Astrocyte (in vitro differentiated cells and primary cell): ENCODE results near the gene NRG3. TPM values are rescaled to one million over a fixed set of nuclear protein-coding genes. Genes with fewer than 3 reads are reported as not detected.

Source experiments
- DNase-seq: peaks from one replicate; pipeline ENCODE4 v3.0.0-alpha.2; 2010; ENCODE audit warnings: low read depth
- FAIRE-seq: peaks from 2 replicates; lab custom pipeline; 2011; peaks lifted over from hg19 to GRCh38; lab: Jason Lieb, UNC
- H2AFZ ChIP-seq: 2 replicates; pipeline ENCODE4 v1.6.0; 2012; ENCODE audit warnings: low read depth, low read length, inconsistent platforms
- H3K27ac ChIP-seq: 2 replicates; pipeline ENCODE4 v1.5.1; 2011; ENCODE audit warnings: low read depth, low read length, inconsistent platforms
- H3K27me3 ChIP-seq: 2 replicates; pipeline ENCODE4 v1.6.0; 2011; ENCODE audit warnings: low read length, inconsistent platforms; ENCODE audit not compliant: insufficient read depth
- H3K36me3 ChIP-seq: 2 replicates; pipeline ENCODE4 v1.5.1; 2011; ENCODE audit warnings: low read length, inconsistent platforms; ENCODE audit not compliant: insufficient read depth
- H3K4me1 ChIP-seq: 2 replicates; pipeline ENCODE4 v1.5.1; 2011; ENCODE audit warnings: low read length, inconsistent platforms; ENCODE audit not compliant: insufficient read depth
- H3K4me2 ChIP-seq: 2 replicates; pipeline ENCODE4 v1.6.0; 2012; ENCODE audit warnings: low read length, inconsistent platforms
- H3K4me3 ChIP-seq: 2 replicates; pipeline ENCODE4 v1.5.1; 2011; ENCODE audit warnings: low read depth, mild to moderate bottlenecking, low read length, inconsistent platforms; ENCODE audit not compliant: insufficient read depth
- H3K79me2 ChIP-seq: 2 replicates; pipeline ENCODE4 v1.6.0; 2012; ENCODE audit warnings: mild to moderate bottlenecking, low read length, inconsistent platforms; ENCODE audit not compliant: insufficient read depth
- H3K9ac ChIP-seq: 2 replicates; pipeline ENCODE4 v1.6.0; 2012; ENCODE audit warnings: mild to moderate bottlenecking, low read length, inconsistent platforms
- H3K9me3 ChIP-seq: 2 replicates; pipeline ENCODE4 v1.5.1; 2012; ENCODE audit warnings: low read depth, mild to moderate bottlenecking, low read length, inconsistent platforms; ENCODE audit not compliant: insufficient read depth
- H4K20me1 ChIP-seq: 2 replicates; pipeline ENCODE4 v1.6.0; 2012; ENCODE audit warnings: low read length, inconsistent platforms; ENCODE audit not compliant: insufficient read depth
- H3K27ac Mint-ChIP-seq: one replicate; pipeline ENCODE4 v1.8.0; 2021; ENCODE audit warnings: mild to moderate bottlenecking, mixed read lengths; ENCODE audit not compliant: unreplicated experiment
- H3K27me3 Mint-ChIP-seq: one replicate; pipeline ENCODE4 v1.8.0; 2021; ENCODE audit warnings: low read depth, mixed read lengths; ENCODE audit not compliant: unreplicated experiment
- H3K36me3 Mint-ChIP-seq: one replicate; pipeline ENCODE4 v1.8.0; 2021; ENCODE audit warnings: low read depth, mixed read lengths; ENCODE audit not compliant: unreplicated experiment
- H3K4me1 Mint-ChIP-seq: one replicate; pipeline ENCODE4 v1.8.0; 2021; ENCODE audit warnings: low read depth, mixed read lengths; ENCODE audit not compliant: unreplicated experiment
- H3K4me3 Mint-ChIP-seq: one replicate; pipeline ENCODE4 v1.8.0; 2021; ENCODE audit warnings: mild to moderate bottlenecking, moderate library complexity, mixed read lengths; ENCODE audit not compliant: unreplicated experiment
- H3K9me3 Mint-ChIP-seq: one replicate; pipeline ENCODE4 v1.8.0; 2021; ENCODE audit warnings: mild to moderate bottlenecking, mixed read lengths; ENCODE audit not compliant: unreplicated experiment
- EZH2 ChIP-seq: IDR thresholded peaks from 2 replicates; pipeline ENCODE4 v1.6.1; 2012; ENCODE audit warnings: mild to moderate bottlenecking, low read length, inconsistent platforms; ENCODE audit not compliant: insufficient read depth
- total RNA-seq: library from RNA; stranded (reverse); gene quantifications from 2 replicates; pipeline ENCODE4 v1.2.1, GENCODE V29; 2021
- TF ChIP-seq, protein P1 (sequence below): IDR thresholded peaks from 2 replicates; pipeline ENCODE4 v1.5.1; 2011; ENCODE audit warnings: low read depth, mild to moderate bottlenecking, inconsistent platforms, low read length, moderate library complexity; ENCODE audit not compliant: insufficient read depth

NRG3 gene
- total RNA-seq, 1 donor from 2014 or later: 2.1 TPM

DNA sequence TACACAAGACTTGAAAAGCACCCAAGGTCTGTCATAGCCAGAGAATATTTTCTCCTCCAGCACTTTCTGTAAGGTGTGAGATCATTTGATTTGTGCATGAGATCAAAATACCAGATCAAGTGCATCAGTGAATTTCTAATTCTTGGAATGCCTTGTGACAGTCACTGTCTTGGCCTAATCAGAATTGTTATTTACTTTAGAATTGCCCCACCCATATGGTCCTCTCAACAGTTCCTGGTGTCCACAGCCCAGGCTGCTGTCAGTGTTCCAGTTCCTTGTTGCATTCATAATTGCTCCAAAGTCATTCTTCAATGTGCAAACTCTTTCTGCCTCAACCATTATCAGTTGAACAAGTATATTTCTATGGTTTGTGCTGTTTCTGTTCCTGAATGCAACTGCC lies 770.2 kb downstream of the NRG3 start:
- Mint-ChIP-seq H3K27me3 (no peaks in the 10 kb centered on the region), H3K36me3 (no peaks in the 10 kb centered on the region), H3K27ac (no peak overlapping the region), H3K4me1 (no peaks in the 10 kb centered on the region), H3K4me3 (no peak overlapping the region), H3K9me3 (no peaks in the 10 kb centered on the region)
- Histone ChIP-seq H3K4me1 (no peaks in the 10 kb centered on the region), H3K79me2 (no peaks in the 10 kb centered on the region), H3K36me3 (no peaks in the 10 kb centered on the region), H3K4me2 (no peak overlapping the region), H3K27ac (no peak overlapping the region), H3K9me3 (no peaks in the 10 kb centered on the region), H4K20me1 (no peaks in the 10 kb centered on the region), H2AFZ (no peak overlapping the region), H3K27me3 (no peaks in the 10 kb centered on the region), H3K4me3 (no peak overlapping the region), H3K9ac (no peak overlapping the region)
- no peak for TF ChIP-seq EZH2
- TF ChIP-seq, protein P1, sequence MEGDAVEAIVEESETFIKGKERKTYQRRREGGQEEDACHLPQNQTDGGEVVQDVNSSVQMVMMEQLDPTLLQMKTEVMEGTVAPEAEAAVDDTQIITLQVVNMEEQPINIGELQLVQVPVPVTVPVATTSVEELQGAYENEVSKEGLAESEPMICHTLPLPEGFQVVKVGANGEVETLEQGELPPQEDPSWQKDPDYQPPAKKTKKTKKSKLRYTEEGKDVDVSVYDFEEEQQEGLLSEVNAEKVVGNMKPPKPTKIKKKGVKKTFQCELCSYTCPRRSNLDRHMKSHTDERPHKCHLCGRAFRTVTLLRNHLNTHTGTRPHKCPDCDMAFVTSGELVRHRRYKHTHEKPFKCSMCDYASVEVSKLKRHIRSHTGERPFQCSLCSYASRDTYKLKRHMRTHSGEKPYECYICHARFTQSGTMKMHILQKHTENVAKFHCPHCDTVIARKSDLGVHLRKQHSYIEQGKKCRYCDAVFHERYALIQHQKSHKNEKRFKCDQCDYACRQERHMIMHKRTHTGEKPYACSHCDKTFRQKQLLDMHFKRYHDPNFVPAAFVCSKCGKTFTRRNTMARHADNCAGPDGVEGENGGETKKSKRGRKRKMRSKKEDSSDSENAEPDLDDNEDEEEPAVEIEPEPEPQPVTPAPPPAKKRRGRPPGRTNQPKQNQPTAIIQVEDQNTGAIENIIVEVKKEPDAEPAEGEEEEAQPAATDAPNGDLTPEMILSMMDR: no peak
- DNase-seq: no peak
- FAIRE-seq: no peak

DNA sequence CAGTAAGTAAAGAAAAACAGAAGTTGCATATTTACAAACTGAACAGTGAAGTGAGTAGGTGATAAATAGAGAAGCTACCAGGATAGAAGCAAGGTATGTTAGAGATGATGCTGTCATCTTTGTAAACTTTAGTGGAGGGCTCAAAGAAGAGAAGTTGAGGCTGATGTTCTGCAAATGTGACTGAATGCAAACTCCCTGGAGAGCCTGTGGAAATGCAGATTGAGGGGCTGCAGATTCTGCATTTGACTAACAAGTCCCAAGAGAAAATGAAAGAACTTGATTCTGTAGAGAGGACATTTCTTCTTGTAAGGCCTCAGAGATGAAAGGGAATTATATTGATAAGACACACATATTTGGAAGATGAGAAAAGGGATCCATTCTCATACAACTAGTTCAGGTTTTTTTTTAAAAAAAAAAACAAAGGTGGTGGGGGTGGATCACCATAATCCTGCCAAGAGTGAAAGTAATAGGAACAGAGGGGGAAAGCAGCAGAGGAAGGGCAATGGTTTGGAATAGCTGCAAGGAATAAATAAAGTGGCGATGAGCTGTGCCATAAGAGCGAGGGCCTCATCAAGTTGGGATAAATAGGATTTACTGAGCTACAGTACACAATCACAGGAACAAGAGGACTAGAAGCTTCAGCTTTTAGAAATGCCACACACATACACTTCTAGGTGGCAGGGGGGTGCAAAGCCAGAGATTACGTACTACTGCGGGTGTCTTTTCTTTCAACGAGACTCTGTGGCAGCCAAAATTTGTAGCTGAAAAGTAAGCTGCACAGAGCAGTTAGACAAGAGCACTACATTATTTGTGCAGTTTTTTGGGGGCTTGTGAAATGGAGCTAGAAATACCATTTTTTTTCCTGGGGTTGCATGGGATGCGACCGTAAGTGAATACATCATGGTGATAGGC lies 778.5 kb downstream of the NRG3 start:
- Mint-ChIP-seq H3K9me3 (no peaks in the 10 kb centered on the region), H3K4me1 (no peaks in the 10 kb centered on the region), H3K27ac (no peak overlapping the region), H3K27me3 (no peaks in the 10 kb centered on the region), H3K36me3 (no peaks in the 10 kb centered on the region), H3K4me3 (no peak overlapping the region)
- Histone ChIP-seq H4K20me1 (no peaks in the 10 kb centered on the region), H3K36me3 (no peaks in the 10 kb centered on the region), H3K27me3 (no peaks in the 10 kb centered on the region), H2AFZ (no peak overlapping the region), H3K4me2 (no peak overlapping the region), H3K4me3 (no peak overlapping the region), H3K9ac (no peak overlapping the region), H3K79me2 (no peaks in the 10 kb centered on the region), H3K9me3 (no peaks in the 10 kb centered on the region), H3K4me1 (no peaks in the 10 kb centered on the region), H3K27ac (no peak overlapping the region)
- TF ChIP-seq EZH2: no peak
- TF ChIP-seq, protein P1: no peak
- FAIRE-seq (no peak), DNase-seq (no peak)

DNA sequence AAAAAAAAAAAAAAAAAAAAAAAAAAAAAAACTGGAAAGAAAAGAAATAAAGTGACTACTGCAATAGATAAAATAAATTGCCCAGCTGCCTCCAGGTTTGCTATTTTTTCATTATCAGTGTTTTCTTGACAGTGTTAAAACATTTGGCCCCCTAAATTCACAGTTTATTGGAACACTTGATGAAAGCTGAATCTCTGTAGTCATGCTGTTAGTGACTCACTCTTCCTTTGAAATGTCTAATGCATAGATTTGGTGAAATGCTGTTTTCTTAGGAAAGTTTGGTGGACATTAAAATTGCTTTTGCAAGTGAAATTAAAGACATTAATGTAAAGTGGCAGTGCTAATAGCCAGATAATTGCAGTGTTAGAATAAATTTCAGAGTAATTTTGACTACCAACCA lies 785.2 kb downstream of the NRG3 start:
- no peak for FAIRE-seq
- no peak overlapping the region for H3K4me2 ChIP-seq
- H3K9me3 Mint-ChIP-seq: no peaks in the 10 kb centered on the region

More for the DNA sequence above, 785.2 kb downstream of the NRG3 start:
- Histone ChIP-seq H3K79me2 (no peaks in the 10 kb centered on the region), H3K27me3 (no peaks in the 10 kb centered on the region), H4K20me1 (no peaks in the 10 kb centered on the region), H2AFZ (no peak overlapping the region), H3K4me3 (no peak overlapping the region), H3K9ac (no peak overlapping the region), H3K4me1 (no peaks in the 10 kb centered on the region), H3K27ac (no peak overlapping the region), H3K36me3 (no peaks in the 10 kb centered on the region), H3K9me3 (no peaks in the 10 kb centered on the region)
- TF ChIP-seq EZH2: no peak
- H3K36me3 Mint-ChIP-seq: no peaks in the 10 kb centered on the region
- no peak overlapping the region for H3K27ac Mint-ChIP-seq
- H3K4me1 Mint-ChIP-seq: peaks cover 11% of the 10 kb centered on the region
- no peak for DNase-seq
- H3K4me3 Mint-ChIP-seq: no peak overlapping the region
- no peaks in the 10 kb centered on the region for H3K27me3 Mint-ChIP-seq
